ENCODE measurements around the gene CTU1. TPM values are rescaled to one million over a fixed set of nuclear protein-coding genes. Genes with fewer than 3 reads are reported as not detected.

Gene CTU1
- total and polyA plus RNA-seq, 2 donors (not counting 1 experiment from before 2014, with no cell fraction given), result 8.1 to 8.4 TPM

GRCh38 chr19:51103926-51104341 lies 4.3 kb downstream of the CTU1 start:
- Histone ChIP-seq H3K27me3 (replicated peaks in 1 of 4; ENCODE audit: control extremely low read depth in 1 of 4, control insufficient read depth in 3 of 4, insufficient read depth in 4 of 4, low read length in 3 of 4) (no peaks in the 10 kb centered on the region), H4K20me1 (ENCODE audit: control insufficient read depth, insufficient read depth, low read length, poor library complexity, severe bottlenecking) (peaks cover 56% of the 10 kb centered on the region), H3K4me3 (ENCODE audit: control extremely low read depth in 1 of 5, extremely low read depth in 1 of 5, insufficient read depth in 1 of 5, low read depth in 2 of 5, low read length in 4 of 5) (no peak overlapping the region), H3K4me2 (replicated peaks; ENCODE audit: low read depth, low read length, poor library complexity, severe bottlenecking) (no peak overlapping the region), H3K9ac (ENCODE audit: low read length) (no peak overlapping the region), H2AFZ (ENCODE audit: insufficient read depth, low read depth, low read length, poor library complexity, severe bottlenecking) (no peak overlapping the region), H3K27ac (ENCODE audit: low read length in 2 of 2) (no peak overlapping the region), H3K36me3 (replicated peaks in 1 of 2; ENCODE audit: control extremely low read depth in 1 of 2, control insufficient read depth in 1 of 2, extremely low read depth in 1 of 2, insufficient read depth in 2 of 2, low read length in 1 of 2) (peaks cover 11 to 21% of the 10 kb centered on the region in 2 experiments), H3K9me3 (ENCODE audit: control extremely low read depth in 1 of 3, control insufficient read depth in 2 of 3, insufficient read depth in 1 of 3, low read length in 2 of 3) (no peaks in the 10 kb centered on the region), H3K79me2 (ENCODE audit: control insufficient read depth, insufficient read depth, low read length) (peaks cover 61% of the 10 kb centered on the region), H3K4me1 (ENCODE audit: control insufficient read depth in 2 of 2, insufficient read depth in 2 of 2, low read length in 2 of 2) (peaks cover 10 to 14% of the 10 kb centered on the region in 2 donors)
- Mint-ChIP-seq H3K4me3 (no peak overlapping the region), H3K27me3 (no peaks in the 10 kb centered on the region), H3K4me1 (peaks cover 32% of the 10 kb centered on the region), H3K9me3 (ENCODE audit: insufficient read depth) (no peaks in the 10 kb centered on the region), H3K27ac (no peak overlapping the region)
- intact Hi-C loops (cut with micrococcal nuclease), result no loop called here
- POLR2A ChIA-PET, result no interaction called here
- WGBS (ENCODE audit: insufficient coverage), result 97% methylated on average over 49 of the region's 49 CpGs
- TF ChIP-seq CTCF (IDR thresholded peaks at IDR 0.05), result no peak
- no peak for TF ChIP-seq EZH2 (IDR thresholded peaks at IDR 0.05; ENCODE audit: borderline replicate concordance, insufficient read depth, low read depth, low read length, poor library complexity, severe bottlenecking)
- ATAC-seq (ENCODE audit: low read depth) (no peak), DNase-seq (no peak)
- CTCF ChIA-PET, result no interaction called here

GRCh38 chr19:51102991-51103390 lies 5.2 kb downstream of the CTU1 start:
- no peak for TF ChIP-seq EZH2 (IDR thresholded peaks at IDR 0.05; ENCODE audit: borderline replicate concordance, insufficient read depth, low read depth, low read length, poor library complexity, severe bottlenecking)
- TF ChIP-seq CTCF (IDR thresholded peaks at IDR 0.05), result no peak
- WGBS (ENCODE audit: insufficient coverage), result 100% methylated on average over 3 of the region's 7 CpGs
- Mint-ChIP-seq H3K4me1 (peaks cover 22% of the 10 kb centered on the region), H3K4me3 (no peak overlapping the region), H3K27me3 (no peaks in the 10 kb centered on the region), H3K27ac (no peak overlapping the region), H3K9me3 (ENCODE audit: insufficient read depth) (no peaks in the 10 kb centered on the region)
- H3K4me1 ChIP-seq (ENCODE audit: control insufficient read depth in 2 of 2, insufficient read depth in 2 of 2, low read length in 2 of 2), result peaks cover 7 to 11% of the 10 kb centered on the region in 2 donors
- CTCF ChIA-PET, result no interaction called here
- H3K9me3 ChIP-seq (ENCODE audit: control extremely low read depth in 1 of 3, control insufficient read depth in 2 of 3, insufficient read depth in 1 of 3, low read length in 2 of 3), result no peaks in the 10 kb centered on the region
- H3K4me2 ChIP-seq (replicated peaks; ENCODE audit: low read depth, low read length, poor library complexity, severe bottlenecking), result no peak overlapping the region
- no peak overlapping the region for H3K4me3 ChIP-seq (ENCODE audit: control extremely low read depth in 1 of 5, extremely low read depth in 1 of 5, insufficient read depth in 1 of 5, low read depth in 2 of 5, low read length in 4 of 5)
- peaks cover 11 to 24% of the 10 kb centered on the region in 2 experiments for H3K36me3 ChIP-seq (replicated peaks in 1 of 2; ENCODE audit: control extremely low read depth in 1 of 2, control insufficient read depth in 1 of 2, extremely low read depth in 1 of 2, insufficient read depth in 2 of 2, low read length in 1 of 2)
- peaks cover 58% of the 10 kb centered on the region for H3K79me2 ChIP-seq (ENCODE audit: control insufficient read depth, insufficient read depth, low read length)
- H3K27ac ChIP-seq (ENCODE audit: low read length in 2 of 2), result no peak overlapping the region
- H4K20me1 ChIP-seq (ENCODE audit: control insufficient read depth, insufficient read depth, low read length, poor library complexity, severe bottlenecking), result peaks cover 56% of the 10 kb centered on the region
- no peak overlapping the region for H3K9ac ChIP-seq (ENCODE audit: low read length)
- DNase-seq (no peak), ATAC-seq (ENCODE audit: low read depth) (no peak)
- H2AFZ ChIP-seq (ENCODE audit: insufficient read depth, low read depth, low read length, poor library complexity, severe bottlenecking), result no peak overlapping the region
- H3K27me3 ChIP-seq (replicated peaks in 1 of 4; ENCODE audit: control extremely low read depth in 1 of 4, control insufficient read depth in 3 of 4, insufficient read depth in 4 of 4, low read length in 3 of 4), result no peaks in the 10 kb centered on the region
- POLR2A ChIA-PET, result no interaction called here
- intact Hi-C loops (cut with micrococcal nuclease), result no loop called here

All from B cell (primary cell).